ENCODE measurements around the gene TMEM147. TPM values are rescaled to one million over a fixed set of nuclear protein-coding genes. Genes with fewer than 3 reads are reported as not detected.

TMEM147 gene
- total and polyA plus RNA-seq, 2 of the 4 experiments (the other 2 are of a cell fraction), result 67.6 to 108 TPM

DNA sequence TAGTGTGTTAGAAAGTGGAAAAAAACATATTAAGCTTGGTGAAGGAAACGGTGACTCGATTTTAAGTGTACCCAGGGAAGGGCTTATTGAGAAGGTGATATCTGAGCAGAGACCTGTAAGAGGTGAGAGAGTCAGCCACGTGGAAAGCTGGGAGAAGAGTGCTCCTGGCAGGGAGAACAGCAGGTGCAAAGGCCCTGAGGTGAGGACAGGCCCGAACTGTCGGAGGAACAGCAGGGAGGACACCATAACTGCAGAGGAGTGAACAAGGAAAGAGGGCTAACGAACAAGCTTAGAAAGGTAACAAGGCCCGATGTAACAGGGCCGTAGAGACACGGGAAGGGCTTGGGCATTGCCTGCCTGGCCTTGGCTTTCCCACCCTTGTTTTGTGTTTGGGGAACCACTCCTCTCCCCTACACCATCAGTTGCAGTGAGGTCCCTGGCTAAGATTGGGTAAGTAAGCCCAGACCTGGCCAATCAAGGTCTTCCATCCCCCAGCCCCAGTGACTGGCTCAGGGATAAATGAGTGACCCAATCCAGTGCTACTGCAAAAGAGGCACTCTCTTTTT, 10.7 kb downstream of the TMEM147 start:
- Histone ChIP-seq H2BK5ac (ENCODE audit: low read depth, low read length, poor library complexity, severe bottlenecking) (no peak overlapping the region), H3K23ac (ENCODE audit: low read depth, low read length) (no peak overlapping the region), H3K4me3 (ENCODE audit: insufficient read depth, low read depth, low read length) (no peak overlapping the region), H2BK20ac (ENCODE audit: low read depth, low read length) (no peak overlapping the region), H3K14ac (replicated peaks; ENCODE audit: low read depth, low read length) (no peak overlapping the region), H3K18ac (ENCODE audit: low read depth, low read length) (no peak overlapping the region), H4K91ac (ENCODE audit: insufficient read depth, low read depth, low read length) (no peak overlapping the region), H3K36me3 (ENCODE audit: control insufficient read depth, insufficient read depth, low read length) (no peaks in the 10 kb centered on the region), H3K27ac (ENCODE audit: insufficient read depth, low read length) (no peak overlapping the region), H3K9ac (ENCODE audit: low read depth, low read length) (no peak overlapping the region), H2BK15ac (ENCODE audit: low read depth, low read length) (no peak overlapping the region), H2AFZ (replicated peaks; ENCODE audit: low read length, poor library complexity) (no peak overlapping the region), H3K56ac (ENCODE audit: extremely low read depth, insufficient read depth, low read length) (no peak overlapping the region), H2AK5ac (ENCODE audit: low read depth, low read length) (no peak overlapping the region), H2AK9ac (replicated peaks; ENCODE audit: low read depth, low read length, poor library complexity) (no peak overlapping the region), H3K79me1 (ENCODE audit: low read depth in 1 of 2, low read length in 2 of 2) (no peaks in the 10 kb centered on the region), H3K27me3 (ENCODE audit: control insufficient read depth, insufficient read depth, low read length) (peaks cover 42% of the 10 kb centered on the region), H2BK120ac (ENCODE audit: low read depth, low read length) (no peak overlapping the region), H3K4me2 (ENCODE audit: low read depth, low read length) (no peak overlapping the region), H3K9me3 (ENCODE audit: control insufficient read depth, insufficient read depth, low read length) (no peaks in the 10 kb centered on the region), H3K4me1 (ENCODE audit: control insufficient read depth, insufficient read depth, low read length) (no peaks in the 10 kb centered on the region), H3K9me1 (ENCODE audit: insufficient read depth, low read length) (0 out of 2 replicates have a peak, but pooled peaks cover 3% of the 10 kb centered on the region), H4K8ac (ENCODE audit: low read depth in 2 of 2, low read length in 2 of 2) (no peak overlapping the region), H4K5ac (ENCODE audit: low read depth, low read length) (no peak overlapping the region), H4K20me1 (ENCODE audit: insufficient read depth, low read length) (no peaks in the 10 kb centered on the region), H3K4ac (ENCODE audit: low read depth, low read length) (no peak overlapping the region)
- POLR2A ChIA-PET (ENCODE audit: unreplicated experiment), result no interaction called here
- WGBS, 2 experiments (ENCODE audit: extremely low coverage in 2 of 2, insufficient read length in 1 of 2), result 81% methylated on average over 6 of the region's 9 CpGs; no CpG with 5 or more reads in 1 of the 2 experiments
- TF ChIP-seq RAD21 (IDR thresholded peaks at IDR 0.05; ENCODE audit: low read length) (no peak), MXI1 (IDR thresholded peaks at IDR 0.05; ENCODE audit: borderline replicate concordance, low read depth, low read length) (no peak), RCOR1 (IDR thresholded peaks at IDR 0.05; ENCODE audit: insufficient replicate concordance, low read length) (no peak), RFX5 (IDR thresholded peaks at IDR 0.05; ENCODE audit: low read depth, low read length) (no peak), CEBPB (IDR thresholded peaks at IDR 0.05; ENCODE audit: low read depth, low read length) (no peak)
- TF ChIP-seq, protein P1, sequence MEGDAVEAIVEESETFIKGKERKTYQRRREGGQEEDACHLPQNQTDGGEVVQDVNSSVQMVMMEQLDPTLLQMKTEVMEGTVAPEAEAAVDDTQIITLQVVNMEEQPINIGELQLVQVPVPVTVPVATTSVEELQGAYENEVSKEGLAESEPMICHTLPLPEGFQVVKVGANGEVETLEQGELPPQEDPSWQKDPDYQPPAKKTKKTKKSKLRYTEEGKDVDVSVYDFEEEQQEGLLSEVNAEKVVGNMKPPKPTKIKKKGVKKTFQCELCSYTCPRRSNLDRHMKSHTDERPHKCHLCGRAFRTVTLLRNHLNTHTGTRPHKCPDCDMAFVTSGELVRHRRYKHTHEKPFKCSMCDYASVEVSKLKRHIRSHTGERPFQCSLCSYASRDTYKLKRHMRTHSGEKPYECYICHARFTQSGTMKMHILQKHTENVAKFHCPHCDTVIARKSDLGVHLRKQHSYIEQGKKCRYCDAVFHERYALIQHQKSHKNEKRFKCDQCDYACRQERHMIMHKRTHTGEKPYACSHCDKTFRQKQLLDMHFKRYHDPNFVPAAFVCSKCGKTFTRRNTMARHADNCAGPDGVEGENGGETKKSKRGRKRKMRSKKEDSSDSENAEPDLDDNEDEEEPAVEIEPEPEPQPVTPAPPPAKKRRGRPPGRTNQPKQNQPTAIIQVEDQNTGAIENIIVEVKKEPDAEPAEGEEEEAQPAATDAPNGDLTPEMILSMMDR (conservative IDR thresholded peaks at IDR 0.05; ENCODE audit: low read depth, low read length), result no peak
- dilution Hi-C loops (cut with HindIII; ENCODE audit: low sequenced_read_pairs, unreplicated experiment), result no loop called here
- no TSS peak for BruUV-seq (replicated peaks)
- in situ Hi-C loops (cut with MboI; ENCODE audit: low sequenced_read_pairs), result no loop called here
- no peak for ATAC-seq (ENCODE audit: low read depth)
- intact Hi-C loops (cut with micrococcal nuclease), result no loop called here
- CTCF ChIA-PET, result no interaction called here
- DNase-seq, result no peak
